ENCODE data around the gene CYB561D1. TPM values are rescaled to one million over a fixed set of nuclear protein-coding genes. Genes with fewer than 3 reads are reported as not detected.

CYB561D1 gene
- total and polyA plus RNA-seq, 9 of the 15 experiments (the other 6 are each of a cell fraction or from before 2014, with no cell fraction given): 0.71 to 7.2 (median 3.5) TPM

DNA sequence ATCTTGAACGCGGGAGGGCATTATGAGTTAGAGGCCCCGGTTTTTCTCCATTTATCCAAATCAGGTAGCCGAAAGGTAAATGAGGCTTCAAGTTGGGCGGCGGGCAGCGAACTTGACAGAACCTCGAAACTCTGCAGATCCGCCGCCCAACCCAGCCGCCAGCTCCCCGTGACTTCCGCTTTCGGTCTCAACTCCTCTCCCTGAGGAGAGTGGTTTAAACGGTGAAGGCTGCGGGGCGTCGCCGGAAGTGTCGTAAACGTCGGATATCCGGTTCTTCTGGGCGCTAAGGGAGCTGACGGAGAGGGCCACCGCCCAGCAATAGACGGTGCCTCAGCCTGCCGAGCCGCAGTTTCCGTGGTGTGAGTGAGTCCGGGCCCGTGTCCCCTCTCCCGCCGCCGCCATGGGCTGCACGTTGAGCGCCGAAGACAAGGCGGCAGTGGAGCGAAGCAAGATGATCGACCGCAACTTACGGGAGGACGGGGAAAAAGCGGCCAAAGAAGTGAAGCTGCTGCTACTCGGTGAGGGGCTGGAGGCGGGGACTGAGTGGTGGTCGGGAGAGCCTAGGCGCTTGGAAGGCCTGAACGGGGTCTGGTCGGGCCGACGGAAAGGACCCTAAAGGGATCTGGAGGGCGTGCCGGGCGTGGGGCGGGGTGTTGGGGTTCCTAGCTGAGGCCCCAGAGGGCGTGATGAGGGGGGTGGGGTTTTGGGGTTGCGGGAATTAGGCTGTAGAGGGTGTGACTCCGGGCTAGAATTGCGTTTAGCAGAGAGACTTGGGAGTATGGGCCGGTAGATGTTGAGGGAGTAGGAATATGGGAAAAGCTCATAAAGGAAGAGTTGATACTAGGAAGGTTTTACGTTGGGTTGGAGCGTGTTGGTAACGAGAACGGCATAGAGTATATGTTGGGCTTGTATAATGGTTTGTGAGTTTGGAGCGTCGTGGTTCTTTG is 54.7 kb downstream of the CYB561D1 start, which contains the start of gene GNAI3 (continued):
- TF ChIP-seq, protein P1, sequence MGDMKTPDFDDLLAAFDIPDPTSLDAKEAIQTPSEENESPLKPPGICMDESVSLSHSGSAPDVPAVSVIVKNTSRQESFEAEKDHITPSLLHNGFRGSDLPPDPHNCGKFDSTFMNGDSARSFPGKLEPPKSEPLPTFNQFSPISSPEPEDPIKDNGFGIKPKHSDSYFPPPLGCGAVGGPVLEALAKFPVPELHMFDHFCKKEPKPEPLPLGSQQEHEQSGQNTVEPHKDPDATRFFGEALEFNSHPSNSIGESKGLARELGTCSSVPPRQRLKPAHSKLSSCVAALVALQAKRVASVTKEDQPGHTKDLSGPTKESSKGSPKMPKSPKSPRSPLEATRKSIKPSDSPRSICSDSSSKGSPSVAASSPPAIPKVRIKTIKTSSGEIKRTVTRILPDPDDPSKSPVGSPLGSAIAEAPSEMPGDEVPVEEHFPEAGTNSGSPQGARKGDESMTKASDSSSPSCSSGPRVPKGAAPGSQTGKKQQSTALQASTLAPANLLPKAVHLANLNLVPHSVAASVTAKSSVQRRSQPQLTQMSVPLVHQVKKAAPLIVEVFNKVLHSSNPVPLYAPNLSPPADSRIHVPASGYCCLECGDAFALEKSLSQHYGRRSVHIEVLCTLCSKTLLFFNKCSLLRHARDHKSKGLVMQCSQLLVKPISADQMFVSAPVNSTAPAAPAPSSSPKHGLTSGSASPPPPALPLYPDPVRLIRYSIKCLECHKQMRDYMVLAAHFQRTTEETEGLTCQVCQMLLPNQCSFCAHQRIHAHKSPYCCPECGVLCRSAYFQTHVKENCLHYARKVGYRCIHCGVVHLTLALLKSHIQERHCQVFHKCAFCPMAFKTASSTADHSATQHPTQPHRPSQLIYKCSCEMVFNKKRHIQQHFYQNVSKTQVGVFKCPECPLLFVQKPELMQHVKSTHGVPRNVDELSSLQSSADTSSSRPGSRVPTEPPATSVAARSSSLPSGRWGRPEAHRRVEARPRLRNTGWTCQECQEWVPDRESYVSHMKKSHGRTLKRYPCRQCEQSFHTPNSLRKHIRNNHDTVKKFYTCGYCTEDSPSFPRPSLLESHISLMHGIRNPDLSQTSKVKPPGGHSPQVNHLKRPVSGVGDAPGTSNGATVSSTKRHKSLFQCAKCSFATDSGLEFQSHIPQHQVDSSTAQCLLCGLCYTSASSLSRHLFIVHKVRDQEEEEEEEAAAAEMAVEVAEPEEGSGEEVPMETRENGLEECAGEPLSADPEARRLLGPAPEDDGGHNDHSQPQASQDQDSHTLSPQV (IDR thresholded peaks at IDR 0.05): no peak
- peak; percentile 99 for TF ChIP-seq POLR2G (IDR thresholded peaks at IDR 0.05; ENCODE audit: low read depth, low read length)
- no peak for TF ChIP-seq JUNB (CRISPR knock-in tag; conservative IDR thresholded peaks at IDR 0.05)
- TF ChIP-seq, protein P2, sequence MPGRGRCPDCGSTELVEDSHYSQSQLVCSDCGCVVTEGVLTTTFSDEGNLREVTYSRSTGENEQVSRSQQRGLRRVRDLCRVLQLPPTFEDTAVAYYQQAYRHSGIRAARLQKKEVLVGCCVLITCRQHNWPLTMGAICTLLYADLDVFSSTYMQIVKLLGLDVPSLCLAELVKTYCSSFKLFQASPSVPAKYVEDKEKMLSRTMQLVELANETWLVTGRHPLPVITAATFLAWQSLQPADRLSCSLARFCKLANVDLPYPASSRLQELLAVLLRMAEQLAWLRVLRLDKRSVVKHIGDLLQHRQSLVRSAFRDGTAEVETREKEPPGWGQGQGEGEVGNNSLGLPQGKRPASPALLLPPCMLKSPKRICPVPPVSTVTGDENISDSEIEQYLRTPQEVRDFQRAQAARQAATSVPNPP (IDR thresholded peaks at IDR 0.05; ENCODE audit: borderline replicate concordance, insufficient read depth, insufficient read length): no peak
- no peak; the same call in 1 of the 2 replicates for TF ChIP-seq ZNF12 (CRISPR knock-in tag; IDR thresholded peaks at IDR 0.05)
- TF ChIP-seq SMAD2 (IDR thresholded peaks at IDR 0.05; ENCODE audit: low read depth, low read length): no peak
- no peak for TF ChIP-seq FOXJ3 (CRISPR knock-in tag; IDR thresholded peaks at IDR 0.05)
- TF ChIP-seq ILK (tag; IDR thresholded peaks at IDR 0.05; ENCODE audit: borderline replicate concordance, low read depth): no peak
- no peak for TF ChIP-seq SRSF7 (optimal IDR thresholded peaks at IDR 0.05; ENCODE audit: low read depth, low read length)
- TF ChIP-seq TCF7L2 (IDR thresholded peaks at IDR 0.05; ENCODE audit: low read depth, low read length): no peak
- TF ChIP-seq SIN3B (IDR thresholded peaks at IDR 0.05; ENCODE audit: low read depth): peak; percentile 66
- TF ChIP-seq ZNF121 (CRISPR knock-in tag; conservative IDR thresholded peaks at IDR 0.05): no peak
- no peak for TF ChIP-seq U2AF1 (optimal IDR thresholded peaks at IDR 0.05; ENCODE audit: low read depth, low read length)
- TF ChIP-seq NUFIP1 (IDR thresholded peaks at IDR 0.05; ENCODE audit: partially characterized antibody): no peak
- no peak; a peak in 2 of 4 replicates for TF ChIP-seq RAD21 (CRISPR knock-in tag; conservative IDR thresholded peaks at IDR 0.05 in 1 of 2, IDR thresholded peaks at IDR 0.05 in 1 of 2)
- TF ChIP-seq, protein P3, sequence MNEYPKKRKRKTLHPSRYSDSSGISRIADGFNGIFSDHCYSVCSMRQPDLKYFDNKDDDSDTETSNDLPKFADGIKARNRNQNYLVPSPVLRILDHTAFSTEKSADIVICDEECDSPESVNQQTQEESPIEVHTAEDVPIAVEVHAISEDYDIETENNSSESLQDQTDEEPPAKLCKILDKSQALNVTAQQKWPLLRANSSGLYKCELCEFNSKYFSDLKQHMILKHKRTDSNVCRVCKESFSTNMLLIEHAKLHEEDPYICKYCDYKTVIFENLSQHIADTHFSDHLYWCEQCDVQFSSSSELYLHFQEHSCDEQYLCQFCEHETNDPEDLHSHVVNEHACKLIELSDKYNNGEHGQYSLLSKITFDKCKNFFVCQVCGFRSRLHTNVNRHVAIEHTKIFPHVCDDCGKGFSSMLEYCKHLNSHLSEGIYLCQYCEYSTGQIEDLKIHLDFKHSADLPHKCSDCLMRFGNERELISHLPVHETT (CRISPR knock-in tag; conservative IDR thresholded peaks at IDR 0.05 in 1 of 2, IDR thresholded peaks at IDR 0.05 in 1 of 2): peak in 1 of 2 experiments; percentile 75; a peak in 1 of 4 replicates
- TF ChIP-seq, protein P4, sequence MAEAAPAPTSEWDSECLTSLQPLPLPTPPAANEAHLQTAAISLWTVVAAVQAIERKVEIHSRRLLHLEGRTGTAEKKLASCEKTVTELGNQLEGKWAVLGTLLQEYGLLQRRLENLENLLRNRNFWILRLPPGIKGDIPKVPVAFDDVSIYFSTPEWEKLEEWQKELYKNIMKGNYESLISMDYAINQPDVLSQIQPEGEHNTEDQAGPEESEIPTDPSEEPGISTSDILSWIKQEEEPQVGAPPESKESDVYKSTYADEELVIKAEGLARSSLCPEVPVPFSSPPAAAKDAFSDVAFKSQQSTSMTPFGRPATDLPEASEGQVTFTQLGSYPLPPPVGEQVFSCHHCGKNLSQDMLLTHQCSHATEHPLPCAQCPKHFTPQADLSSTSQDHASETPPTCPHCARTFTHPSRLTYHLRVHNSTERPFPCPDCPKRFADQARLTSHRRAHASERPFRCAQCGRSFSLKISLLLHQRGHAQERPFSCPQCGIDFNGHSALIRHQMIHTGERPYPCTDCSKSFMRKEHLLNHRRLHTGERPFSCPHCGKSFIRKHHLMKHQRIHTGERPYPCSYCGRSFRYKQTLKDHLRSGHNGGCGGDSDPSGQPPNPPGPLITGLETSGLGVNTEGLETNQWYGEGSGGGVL (CRISPR knock-in tag; IDR thresholded peaks at IDR 0.05): no peak

Data from K562 (cell line).